GM19455 (cell line): Measurements from ENCODE around the gene MYRFL.
"Not testable (repeated sequence)": the region's sequence is repeated elsewhere in the genome, so short reads cannot be mapped to it uniquely, and the experiment has no call there.

ENCODE experiments used
- ATAC-seq: cut with Tn5 transposase; IDR thresholded peaks from one replicate; pipeline ENCODE4 v1.9.1; 2021; ENCODE audit not compliant: unreplicated experiment

The MYRFL gene

GRCh38 chr12:69824966-69825560 is at the start of gene MYRFL:
Gene MYRFL (plus strand): TSS chr12:69825227. CDS start chr12:69825518, 291 bp downstream.
- no peak for ATAC-seq

GRCh38 chr12:69779928-69780327 is 45.1 kb upstream of the MYRFL start:
- ATAC-seq, result no peak

GRCh38 chr12:69783365-69783764 is 41.7 kb upstream of the MYRFL start:
- ATAC-seq, result no peak

- ATAC-seq, result no peak
These were observed 35.7 kb upstream of the MYRFL start for GRCh38 chr12:69789351-69789750.

DNA sequence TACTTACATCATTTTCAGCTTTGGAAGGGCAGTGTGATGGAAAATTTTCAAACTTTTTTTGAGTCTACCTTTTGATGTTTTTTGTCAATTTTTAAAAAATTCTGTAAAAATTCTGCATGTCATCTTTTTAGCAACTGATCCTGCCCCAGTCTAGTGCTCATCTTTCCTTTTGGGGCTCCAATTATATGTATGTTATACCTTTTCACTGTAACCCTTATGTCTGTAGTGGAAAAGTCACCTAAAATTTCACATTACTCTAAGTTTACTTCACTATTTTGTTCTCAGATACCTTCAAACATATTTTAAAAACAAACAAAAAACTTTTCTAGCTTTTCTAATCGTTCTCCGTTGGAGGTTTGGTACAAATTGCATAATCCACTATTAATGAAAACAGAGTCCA is 32.5 kb upstream of the MYRFL start:
- no peak for ATAC-seq

- ATAC-seq, result not testable (repeated sequence)
These were observed 17.7 kb upstream of the MYRFL start for GRCh38 chr12:69807101-69807897.

DNA sequence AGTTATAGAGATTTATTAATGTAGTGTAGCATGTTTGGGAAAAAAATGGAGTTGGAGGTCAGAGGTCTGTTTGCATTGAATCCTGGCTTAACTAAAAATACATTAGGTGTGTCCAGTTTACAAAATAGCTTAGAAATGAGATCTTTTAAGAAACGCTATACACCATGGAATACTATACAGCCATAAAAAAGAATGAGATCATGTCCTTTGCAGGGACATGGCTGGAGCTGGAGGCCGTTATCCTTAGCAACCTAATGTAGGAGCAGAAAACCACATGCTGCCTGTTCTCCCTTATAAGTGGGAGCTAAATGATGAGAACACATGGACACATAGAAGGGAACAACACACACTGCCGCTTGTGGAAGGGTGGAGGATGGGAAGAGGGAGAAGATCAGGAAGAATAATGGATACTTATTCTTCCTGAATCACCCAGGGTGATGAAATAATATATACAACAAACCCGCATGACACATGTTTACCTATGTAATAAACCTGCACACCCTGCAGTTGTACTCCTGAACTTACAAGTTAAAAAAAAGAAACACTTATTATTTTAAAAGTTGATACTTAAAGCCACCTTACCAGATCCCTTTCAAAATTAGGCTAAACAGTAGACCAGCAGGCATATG is 14.0 kb upstream of the MYRFL start:
- ATAC-seq, result no peak

DNA sequence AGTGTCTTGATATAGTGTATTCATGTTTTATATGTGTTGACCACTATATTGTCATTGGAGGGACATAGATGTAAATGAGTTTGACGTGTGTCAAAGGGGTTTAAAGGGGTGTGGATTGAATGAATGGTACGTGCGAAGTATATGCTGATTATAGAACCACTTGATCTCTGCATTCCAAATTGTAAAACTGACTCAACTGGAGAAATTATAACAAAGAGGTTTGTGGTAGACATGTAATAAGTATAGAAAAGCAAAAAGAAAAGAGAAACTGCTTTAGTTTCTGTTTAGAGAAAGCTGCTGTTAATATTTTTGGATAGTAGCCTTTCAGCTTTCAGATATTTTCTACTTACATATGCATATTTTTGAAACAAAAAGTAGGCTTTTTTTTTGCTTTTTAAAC is 8.9 kb upstream of the MYRFL start:
- ATAC-seq, result peak; percentile 70

- no peak for ATAC-seq
These were observed 4.0 kb upstream of the MYRFL start for GRCh38 chr12:69821032-69821455.

DNA sequence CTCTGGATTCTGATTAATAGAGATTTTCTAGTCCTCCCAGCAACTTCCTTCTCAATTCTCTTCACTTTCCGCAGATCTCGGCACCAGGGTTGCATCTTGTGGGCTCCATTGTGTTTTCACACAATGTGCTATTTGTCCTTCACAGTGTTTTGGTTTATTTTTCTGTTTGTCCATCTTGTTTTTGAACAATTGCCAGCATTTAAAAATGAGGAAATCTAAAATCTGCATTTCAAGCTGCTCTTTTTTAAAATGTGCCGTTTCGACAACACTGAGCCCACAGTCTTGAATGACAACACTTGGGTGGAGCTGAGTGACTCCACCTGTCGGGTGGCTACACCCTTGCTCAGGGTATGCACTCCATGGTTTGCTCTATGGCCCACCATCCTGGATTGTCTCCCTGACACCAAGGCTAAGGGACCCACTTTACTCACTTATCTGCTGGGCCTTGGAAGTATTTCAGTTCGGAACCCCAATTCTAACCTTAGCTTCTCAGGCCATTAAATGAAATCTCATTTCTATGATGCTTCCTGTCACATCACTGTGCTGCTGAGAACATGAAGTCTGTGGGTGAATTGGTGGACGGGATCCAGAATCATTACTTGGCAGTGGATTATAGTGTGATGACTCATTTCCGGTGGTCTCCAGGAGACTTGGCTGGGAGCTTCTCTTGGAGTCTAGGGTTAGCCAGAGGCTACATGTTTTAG is 3.4 kb upstream of the MYRFL start:
- ATAC-seq, result no peak

DNA sequence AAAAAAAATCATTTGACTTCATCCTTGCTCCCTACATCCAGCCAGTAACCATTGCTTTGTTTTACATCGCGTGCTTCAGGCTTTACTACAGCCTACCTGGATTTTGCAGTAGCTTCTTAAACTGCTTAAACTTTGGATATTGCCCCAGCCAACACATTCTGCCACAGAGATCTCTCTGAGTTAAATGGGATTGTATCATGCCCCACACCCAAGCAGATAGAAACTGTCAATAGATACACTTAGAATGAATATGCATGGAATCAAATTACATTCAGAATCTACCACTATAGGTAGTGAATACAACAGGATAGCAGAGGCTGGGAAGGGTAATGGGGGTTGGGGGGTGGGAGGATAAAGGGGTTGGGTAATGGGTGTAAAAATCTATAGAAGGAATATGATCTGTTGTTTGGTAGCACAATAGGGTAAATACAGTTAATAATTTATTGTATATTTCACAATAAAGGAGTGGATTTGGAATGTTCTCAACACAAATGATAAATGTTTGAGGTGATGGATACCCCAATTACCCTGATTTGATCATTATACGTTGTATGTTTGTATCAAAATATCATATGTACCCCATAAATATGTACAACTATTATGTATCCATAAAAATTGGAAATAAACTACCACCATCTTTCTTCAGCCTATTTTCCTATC is 2.7 kb upstream of the MYRFL start:
- ATAC-seq, result no peak

- no peak for ATAC-seq
These were observed 999 bp upstream of the MYRFL start for GRCh38 chr12:69824028-69824427.

- no peak for ATAC-seq
These were observed 3.9 kb downstream of the MYRFL start for GRCh38 chr12:69828897-69829296.

- ATAC-seq, result no peak
These were observed 8.7 kb downstream of the MYRFL start for GRCh38 chr12:69833696-69834095.

DNA sequence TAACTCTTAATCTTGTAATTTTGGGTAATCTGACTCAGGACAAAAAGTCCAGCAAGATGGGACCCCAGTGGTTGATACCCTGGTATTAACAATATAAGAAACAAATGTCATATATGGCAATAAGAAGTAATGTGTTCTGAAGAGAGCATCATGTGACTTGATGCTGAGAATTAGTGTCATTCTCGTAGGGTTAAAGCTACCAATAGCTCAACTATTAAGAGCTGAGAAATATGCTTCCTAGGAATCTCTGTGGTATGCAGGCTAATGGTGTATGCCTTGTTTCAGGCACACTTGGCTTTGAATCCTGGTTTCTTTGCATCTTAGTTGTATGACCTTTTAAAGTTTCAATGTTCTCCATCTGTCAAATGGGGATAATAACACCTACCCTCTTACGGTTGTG is 9.1 kb downstream of the MYRFL start:
- no peak for ATAC-seq

DNA sequence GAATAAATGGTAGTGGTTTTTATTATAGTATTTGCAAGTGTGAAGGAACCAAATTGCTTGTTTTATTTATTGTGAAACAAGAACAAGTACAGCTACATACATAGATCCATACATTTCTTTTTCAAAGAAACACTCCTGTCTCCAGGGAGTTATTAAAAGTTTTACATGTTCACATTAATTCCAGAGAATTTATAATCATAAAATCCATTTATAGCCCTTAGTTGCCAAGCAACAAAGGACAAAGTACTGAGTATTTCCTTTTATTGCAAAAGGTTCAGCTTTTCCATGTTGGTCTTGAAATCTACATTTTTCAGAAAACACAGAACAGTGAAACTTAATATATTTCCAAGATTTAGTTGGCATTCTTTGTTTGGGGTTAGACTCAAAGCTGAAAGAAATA is 9.5 kb downstream of the MYRFL start:
- no peak for ATAC-seq

DNA sequence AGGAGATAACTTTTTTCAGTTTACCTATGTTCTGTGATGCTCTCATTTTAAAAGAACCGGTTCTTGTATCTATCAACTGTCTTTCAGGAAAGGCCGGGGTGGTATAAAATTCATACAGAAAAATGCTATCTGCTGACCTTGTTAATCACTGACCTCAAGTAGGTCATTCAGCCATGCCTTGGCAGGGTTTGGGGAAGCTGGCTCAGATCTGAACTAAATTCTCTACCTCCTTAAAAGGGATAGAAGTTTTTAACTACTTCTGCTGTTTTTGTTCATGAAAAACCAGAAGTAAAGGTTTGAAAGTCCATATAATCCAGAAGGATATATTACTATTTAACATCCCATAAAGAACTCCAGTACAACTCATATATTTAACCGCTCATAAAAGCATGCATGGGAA is 10.1 kb downstream of the MYRFL start:
- no peak for ATAC-seq

GRCh38 chr12:69836015-69836414 is 11.0 kb downstream of the MYRFL start:
- ATAC-seq, result no peak

DNA sequence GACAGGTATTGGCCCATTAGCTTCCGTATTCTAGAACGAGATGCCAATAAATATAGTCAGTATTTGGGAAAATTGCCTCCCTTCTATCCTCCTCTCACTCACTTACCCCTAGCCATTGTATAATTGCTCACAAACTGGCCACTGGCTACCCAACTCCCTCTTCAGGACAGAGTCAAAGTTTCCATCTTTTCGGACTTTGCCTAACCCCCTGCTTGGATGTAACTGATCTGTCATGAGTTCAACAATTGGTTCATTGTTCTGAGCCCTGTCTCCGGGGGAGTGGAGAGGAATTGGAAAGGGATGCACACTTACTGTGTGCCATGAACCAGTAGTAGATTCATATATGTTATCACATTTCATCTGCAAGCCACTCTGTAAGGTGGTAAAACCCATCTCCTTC is 12.2 kb downstream of the MYRFL start:
- ATAC-seq, result no peak

- no peak for ATAC-seq
These were observed 12.8 kb downstream of the MYRFL start for GRCh38 chr12:69837657-69838415.
